Esophagus squamous epithelium (tissue), 4 donors: ENCODE results near the gene NPHP3.

ENCODE experiments used
- CTCF ChIP-seq, 6 experiments: fragments of 450-650 bp in 4 of 6; fragments of 200-600 bp in 2 of 6; sonication (generic) in 2 of 6; IDR thresholded peaks; one replicate each; pipeline ENCODE4 v1.5.1; 2016 to 2019; ENCODE audit warnings: antibody characterized with exemption in 6 of 6, mild to moderate bottlenecking in 4 of 6, moderate library complexity in 4 of 6
- POLR2A ChIP-seq, 4 donors: fragments of 450-650 bp; IDR thresholded peaks; one replicate each; pipeline ENCODE4 v1.6.1; 2017; ENCODE audit warnings: antibody characterized with exemption in 4 of 4, mild to moderate bottlenecking in 4 of 4, moderate library complexity in 3 of 4

DNA sequence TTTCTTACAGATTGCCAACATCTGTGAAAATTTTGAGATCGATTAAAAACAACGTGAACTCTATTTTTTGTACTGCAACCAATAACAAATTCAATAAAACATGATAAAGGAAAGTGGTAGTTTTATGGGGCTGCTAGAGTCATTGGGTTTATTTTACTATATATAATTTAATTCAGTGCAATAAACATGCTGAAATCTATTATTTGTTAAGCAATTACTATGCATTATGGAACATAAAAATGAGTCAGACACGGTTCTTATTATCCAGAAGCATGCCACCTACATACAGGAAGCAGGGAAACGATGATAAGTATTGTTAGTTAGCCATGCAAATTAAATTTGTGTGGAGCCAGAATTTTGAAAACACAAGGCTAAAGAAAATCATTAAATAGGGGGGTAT lies 27.2 kb downstream of the NPHP3 start:
- TF ChIP-seq CTCF (IDR thresholded peaks at IDR 0.05) (no peak), POLR2A (IDR thresholded peaks at IDR 0.05) (no peak)
